Activated CD4-positive, alpha-beta T cell treated with anti-CD3 and anti-CD28 coated beads for 24 hours (primary cell): ENCODE data around the gene SEC61B.
"Not testable (repeated sequence)": the region's sequence is repeated elsewhere in the genome, so short reads cannot be mapped to it uniquely, and the experiment has no call there.

Experiments used
- DNase-seq, 2 donors: peaks; one replicate each; pipeline ENCODE4 v3.0.0-alpha.2; 2020; ENCODE audit warnings: low read depth in 2 of 2

Gene SEC61B

DNA sequence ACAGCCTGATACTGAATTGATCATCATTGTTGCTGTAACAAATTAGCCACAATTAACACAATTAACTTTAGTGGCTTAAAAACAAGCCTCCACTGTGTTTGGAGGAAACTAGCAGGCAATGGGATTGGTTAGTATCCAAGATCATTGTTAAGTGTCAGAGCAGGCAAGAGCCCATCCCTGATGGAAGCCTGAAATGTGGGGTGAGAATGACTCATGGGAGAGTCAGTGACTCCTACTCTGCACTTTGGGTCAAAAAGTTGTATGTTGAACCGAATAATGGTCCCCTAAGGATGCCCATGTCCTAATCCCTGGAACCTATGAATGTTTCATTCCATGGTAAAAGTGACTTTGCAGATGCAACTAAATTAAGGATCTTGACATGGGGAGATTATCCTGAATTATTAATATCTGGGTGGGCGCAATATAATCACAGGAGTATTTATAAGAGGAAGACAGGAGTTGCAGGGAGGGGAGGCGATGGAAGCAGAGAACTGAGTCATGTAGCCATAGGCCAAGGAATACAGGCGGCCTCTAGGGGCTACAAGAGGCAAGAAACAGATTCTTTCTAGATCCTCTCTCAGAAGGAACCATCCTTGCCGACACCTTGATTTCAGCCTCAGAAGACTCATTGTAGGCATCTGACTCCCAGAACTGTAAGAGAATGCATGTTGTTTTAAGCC, 29.2 kb upstream of the SEC61B start:
- no peak for DNase-seq

DNA sequence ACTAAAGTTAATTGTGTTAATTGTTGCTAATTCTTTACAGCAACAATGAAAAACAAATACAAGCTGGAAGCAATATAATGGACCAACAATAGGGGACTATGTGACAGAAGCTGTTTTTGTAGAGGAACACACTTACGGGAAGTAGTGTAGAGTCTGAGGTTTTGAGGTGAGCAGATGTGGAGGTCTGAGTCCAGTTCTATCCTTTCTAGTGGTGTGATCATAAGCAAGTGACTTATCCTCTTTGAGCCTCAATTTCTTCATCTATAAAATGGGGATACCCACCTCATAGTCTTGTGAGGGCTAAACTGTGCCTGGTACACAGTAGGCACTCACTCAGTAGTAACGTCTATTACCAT, 28.6 kb upstream of the SEC61B start:
- DNase-seq = no peak

DNA sequence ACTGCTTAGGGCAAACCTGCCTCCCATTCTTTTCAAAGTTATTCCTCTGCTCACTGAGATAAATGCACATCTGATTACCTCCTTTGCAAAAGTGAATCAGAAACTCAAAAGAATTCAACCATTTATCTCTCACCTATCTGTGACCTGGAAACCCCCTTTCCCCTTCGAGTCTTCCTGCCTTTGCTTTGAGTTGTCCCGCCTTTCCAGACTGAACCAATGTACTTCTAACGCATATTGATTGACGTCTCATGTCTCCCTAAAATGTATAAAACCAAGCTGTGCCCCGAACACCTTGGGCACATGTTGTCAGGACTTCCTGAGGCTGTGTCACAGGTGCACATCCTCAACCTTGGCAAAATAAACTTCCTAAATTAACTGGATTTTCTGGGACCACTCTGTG, 25.6 kb upstream of the SEC61B start:
- not testable (repeated sequence) for DNase-seq

DNA sequence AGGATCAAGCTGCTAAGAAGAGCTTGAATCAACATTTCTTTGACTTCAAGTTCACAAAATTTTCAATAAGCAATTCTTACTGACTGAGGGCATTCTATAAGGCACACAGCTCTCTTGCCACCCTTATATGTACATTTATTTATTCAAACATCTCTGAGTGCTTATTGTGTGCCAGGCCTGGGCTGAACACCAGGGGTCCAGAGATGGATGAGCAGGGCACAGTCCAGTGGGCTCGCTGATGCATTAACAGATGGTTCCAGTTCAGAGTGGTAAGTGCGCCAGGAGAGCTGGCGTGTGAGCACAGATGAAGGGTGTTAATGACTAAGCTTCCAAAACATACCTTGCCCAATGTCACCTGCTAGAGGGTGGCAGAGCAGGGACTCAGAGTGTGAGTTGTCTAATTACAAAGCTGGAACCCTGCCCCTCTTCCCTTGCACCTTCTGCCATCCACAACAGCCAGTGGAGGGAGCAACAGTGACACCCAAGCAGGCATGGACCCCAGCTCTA, 24.9 kb upstream of the SEC61B start:
- DNase-seq = no peak

DNA sequence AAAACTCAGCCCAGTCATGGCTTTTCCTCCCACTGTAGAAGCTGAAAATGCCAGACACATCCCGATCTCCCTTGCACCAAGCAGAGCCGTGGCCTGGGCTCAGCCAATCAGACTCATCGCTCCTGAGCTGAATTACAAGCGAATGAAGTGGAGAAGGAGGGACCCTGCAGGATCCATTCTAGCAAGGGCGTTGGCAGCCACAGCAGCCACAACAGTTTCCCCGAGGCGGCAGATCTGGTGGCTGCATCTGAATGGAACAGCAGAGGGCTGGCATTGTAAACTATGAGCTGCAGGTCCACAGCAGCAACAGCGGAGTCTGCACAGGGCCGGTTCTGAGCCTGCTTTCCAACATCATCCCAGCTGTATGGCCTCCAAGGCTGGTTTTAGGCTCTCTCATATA, 24.1 kb upstream of the SEC61B start:
- DNase-seq = no peak

DNA sequence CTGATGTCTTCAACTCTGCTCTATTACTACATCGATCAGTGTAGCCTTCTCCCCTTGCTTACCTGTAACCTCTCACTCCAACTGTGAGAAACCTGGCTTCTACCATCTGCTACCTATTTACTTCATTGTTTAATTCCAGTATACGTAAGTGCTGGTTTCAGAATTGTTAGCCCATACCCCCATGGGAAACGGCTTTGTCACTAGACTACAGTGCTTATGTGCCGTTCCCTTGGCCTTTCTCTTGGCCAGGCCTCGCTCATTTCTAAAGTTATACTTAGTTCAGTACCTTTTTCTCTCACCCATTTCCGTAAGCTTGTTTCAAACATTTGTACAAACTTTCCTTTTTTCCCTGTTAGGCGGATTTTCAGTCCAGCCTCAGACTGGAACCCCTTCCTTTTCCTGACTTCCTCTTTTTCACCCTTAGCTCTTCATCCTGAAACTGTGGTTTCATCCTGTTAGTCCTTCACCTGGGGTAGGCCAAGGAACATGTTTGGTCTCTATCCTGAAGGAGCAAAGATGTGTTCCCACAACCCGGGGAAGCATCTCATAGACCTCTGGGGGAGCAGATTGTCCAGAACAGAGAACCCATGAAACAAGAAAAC, 22.0 kb upstream of the SEC61B start:
- no peak for DNase-seq

DNA sequence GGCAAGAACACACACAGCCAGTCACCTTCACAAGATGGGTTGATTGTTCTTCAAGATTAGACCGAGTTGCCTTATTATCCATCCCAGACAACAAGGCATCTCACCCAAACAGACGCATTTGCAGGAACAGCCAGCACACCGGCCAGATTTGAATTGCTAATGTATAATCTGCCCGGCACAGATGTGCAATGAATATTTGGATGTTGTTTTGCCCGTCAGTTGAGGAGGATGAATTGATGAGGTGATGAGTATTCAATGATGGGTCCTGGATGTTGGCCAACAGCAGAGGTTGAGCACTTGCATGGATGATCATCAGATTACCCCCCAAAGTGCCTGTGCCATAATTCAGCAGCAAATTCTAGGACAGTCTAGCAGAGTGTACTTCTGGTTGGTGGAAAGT, 20.5 kb upstream of the SEC61B start:
- DNase-seq = no peak

DNA sequence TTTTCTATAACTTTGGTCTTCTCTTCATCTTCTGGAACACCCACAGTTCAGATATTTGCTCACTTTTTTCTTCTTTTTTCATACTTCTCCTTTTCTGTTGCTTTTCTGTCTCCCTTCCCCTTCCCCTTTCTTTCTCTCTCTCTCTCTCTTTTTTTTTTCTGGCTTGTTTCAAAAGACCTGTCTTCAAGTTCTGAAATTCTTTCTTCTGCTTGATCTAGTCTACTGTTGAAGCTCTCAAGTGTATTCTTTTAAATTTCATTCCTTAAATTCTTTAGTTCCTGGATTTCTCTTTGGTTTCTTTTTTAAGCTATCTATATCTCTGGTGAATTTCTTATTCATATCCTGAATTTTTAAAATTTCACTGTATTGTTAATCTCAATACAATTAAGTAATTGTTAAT, 11.5 kb upstream of the SEC61B start:
- DNase-seq = no peak

DNA sequence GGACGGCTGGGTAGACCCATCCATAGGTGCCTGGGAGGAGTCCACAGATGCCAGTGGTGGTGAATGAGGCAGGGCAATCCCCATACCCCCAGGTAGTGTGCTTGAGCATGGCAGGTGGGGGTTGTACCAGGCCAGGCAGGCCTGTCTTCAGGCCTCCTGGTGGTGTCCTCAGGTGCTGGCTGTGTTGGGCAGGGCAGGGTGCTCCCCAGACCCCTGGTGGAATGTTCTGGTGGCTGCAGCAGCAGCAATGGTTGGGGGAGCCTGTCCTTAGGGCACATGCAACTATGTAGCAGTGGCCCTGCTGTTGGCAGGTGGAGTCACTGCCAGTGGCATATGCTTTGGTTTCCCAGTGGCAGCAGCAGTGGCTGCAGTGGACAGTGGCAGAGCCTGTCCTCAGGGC, 10.3 kb upstream of the SEC61B start:
- no peak for DNase-seq

DNA sequence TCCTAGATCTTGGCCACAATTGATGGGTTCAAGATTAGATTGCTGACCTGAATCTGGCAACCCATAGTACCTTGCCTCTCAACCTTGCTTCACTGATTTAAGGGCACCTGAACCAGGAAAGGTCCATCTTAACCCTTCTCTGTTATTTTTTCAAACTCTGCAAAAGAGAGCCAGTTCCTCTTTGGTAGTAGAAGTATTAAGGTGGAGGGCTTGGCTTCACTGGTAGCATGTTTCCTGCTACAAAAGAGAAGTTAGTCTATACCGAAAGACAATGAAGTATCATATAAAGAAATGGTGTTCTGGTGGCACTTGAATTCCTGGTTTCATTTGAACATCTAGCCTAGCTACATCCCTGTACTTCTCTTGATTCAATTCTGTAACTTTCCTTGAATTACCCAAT, 8.9 kb upstream of the SEC61B start:
- DNase-seq = no peak

DNA sequence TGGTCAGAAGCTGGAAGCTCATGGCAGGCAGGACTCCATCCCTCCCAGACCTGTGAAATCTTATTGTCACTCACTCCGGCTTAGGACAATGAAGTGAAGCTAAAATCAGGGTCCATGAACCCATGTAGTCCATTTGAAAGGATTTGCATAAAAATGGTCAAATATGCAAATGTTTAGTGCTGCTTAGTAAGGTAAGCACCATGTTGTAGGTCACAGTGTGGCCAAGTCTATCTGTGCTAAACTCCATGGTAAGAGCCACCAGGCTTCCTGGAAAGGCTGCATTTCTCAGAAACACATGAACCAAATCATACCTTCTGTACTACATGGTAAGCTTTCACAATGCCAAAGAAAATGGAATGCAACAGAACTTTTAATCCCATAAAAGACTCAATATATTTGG, 6.0 kb upstream of the SEC61B start:
- no peak for DNase-seq

DNA sequence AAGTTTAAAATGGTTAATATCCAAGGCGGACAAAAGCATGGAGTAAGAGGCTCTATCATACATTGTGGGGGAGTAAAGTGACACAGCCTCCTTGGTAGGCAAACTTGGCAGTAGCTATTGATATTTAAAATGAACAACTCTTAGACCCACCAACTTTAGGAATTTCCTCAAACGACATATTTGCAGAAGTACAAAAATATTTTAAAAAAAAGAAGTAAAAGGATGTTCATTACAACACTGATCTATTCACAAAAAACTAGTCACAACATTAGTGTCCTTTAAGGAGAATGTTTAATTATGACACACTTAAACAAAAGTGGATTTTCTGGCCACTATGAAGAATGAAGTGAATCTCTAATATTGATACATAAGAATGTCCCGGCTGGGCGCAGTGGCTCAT, 2.1 kb upstream of the SEC61B start:
- no peak for DNase-seq

DNA sequence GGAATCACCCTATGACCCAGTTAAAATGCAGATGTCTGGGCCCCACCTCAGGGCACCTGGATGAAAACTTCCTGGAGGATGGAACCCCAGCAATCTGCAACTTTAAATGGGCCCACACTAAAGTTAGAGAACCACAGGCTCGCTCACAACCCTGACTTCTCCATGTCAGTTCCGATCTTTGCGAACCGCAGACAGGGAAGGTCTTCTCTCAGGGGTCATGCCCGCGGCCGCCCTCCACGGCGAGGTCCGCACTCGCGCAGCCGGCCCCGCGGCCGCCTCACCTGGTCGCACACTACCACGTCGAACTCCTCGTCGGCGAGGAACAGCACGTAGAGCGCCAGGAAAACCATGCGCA, 839 bp upstream of the SEC61B start:
- no peak for DNase-seq

DNA sequence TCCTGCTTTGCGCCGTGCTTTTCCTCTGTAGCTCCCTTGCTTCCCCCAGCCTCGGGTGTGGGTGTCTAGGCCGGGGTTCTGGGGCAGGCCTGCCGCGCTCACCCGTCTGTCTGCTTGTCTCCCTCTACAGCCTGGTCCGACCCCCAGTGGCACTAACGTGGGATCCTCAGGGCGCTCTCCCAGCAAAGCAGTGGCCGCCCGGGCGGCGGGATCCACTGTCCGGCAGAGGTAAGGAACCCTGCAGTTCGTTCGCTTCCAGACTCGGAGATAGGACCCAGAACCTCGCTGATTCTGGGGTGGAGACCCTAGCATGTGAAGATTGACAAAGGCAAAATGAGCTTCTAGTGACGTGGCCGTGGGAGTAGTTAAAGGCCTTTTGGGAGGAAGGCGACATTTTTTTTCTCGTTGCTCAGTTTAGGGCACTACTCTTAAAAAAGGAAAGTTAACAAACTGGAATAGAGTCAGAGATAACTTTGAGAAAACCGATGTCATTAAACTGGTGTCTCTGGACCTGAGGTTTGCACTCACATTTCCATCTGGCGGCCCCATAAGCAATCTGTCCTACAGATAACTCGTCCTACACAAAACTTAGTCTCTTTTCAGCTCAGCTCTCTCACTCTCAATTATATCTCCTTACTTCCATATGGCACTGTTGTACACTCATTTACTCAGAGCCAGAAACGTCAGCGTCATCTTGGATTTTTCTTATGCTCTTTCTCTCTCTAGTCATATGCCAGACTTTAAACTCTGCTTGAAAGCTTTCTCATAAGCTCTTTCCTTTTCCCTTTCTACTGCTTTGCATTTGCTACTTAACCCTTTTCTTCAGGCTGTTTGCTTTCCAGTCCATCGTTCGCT, 561 bp downstream of the SEC61B start:
- DNase-seq = no peak

DNA sequence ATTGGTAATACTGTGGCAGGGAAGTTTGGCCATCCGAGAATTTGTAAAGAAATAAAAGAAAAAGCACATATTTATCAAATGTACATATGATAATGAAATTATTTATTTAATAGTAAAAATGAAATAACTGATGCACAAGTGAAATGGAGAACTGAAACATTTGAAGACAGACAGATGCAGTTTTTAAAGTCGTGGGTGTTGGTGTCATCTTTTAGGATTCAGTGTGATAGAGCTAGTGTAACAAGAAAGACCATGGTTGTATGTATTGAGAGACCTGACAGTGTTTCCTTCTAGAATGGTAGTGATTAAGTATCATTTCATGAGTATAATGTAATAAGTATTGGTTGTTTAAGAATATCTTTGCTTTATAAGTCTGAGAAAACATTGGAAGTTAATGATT, 2.4 kb downstream of the SEC61B start:
- DNase-seq = no peak

DNA sequence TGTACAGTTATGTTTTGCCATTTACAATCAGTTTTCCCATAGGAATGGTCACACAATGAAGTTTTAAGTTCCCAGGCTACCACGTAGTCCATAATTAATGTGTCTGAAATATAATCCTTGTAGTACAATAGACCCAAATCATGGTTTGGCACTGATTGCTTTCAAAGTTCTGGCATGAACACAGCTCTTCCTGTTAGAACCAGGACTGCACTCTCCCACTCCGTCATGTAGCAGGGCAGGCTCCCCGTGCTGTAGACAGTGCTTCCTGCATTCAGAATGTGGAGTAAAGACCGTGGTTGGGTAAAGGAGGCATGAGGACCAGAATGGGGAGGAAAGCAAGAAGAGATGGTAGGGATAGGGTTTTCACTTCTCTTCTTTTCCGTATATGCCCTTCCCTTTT, 4.0 kb downstream of the SEC61B start:
- DNase-seq = no peak

DNA sequence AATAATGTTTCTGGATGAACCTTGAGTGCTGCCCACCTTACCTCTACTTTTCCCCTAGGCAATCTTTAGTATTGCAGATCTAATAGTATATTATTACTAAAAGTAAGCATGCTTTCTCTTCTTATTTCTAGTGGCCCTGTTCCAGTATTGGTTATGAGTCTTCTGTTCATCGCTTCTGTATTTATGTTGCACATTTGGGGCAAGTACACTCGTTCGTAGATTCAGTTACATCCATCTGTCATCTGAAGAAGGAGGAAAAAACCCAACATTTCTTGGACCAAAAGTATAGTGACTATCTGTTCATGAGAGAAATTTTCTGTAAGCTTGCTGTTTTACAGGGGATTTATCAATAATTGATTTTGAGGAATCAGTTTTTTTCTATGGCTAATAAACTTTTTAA, 8.1 kb downstream of the SEC61B start:
- no peak for DNase-seq

DNA sequence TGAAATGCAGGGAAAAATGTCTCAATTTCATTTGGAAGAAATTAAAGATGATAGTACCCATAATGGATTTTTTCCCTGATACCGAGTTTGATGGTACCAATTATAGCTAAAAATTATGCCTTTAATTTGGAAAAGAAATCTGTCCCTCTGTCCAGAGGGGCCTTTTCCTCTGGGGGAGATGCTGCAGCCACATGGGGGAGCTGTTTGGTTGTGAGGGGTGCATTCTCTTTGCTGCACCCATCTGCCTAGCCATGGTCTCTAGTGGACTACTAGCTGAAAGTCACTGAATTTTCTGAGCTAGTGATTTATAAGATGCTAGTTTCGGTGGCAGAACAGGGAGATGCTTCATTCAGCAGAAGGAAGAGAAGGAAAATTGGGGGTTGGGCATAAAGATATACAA, 9.6 kb downstream of the SEC61B start:
- peak in 1 of 2 donors; percentile 24 for DNase-seq

DNA sequence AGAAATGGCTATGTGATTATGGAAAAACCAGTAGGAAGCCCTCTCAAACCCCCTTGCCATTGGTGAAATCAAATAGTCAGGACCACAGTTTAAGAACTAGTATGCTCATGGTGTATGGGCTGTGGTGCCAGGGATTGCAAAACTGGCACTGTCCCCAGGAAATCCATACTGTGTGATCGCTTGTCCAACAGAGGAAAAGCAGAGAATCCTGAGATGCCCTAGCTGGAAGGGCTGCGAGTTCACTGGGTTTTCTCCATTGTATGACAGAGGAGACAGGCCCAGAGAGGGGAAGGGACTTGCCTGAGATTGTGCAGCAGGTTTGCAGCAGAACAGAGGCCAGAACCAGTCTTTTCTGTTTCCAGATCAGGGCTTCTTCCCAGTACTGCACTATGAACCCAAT, 12.5 kb downstream of the SEC61B start:
- DNase-seq = no peak

DNA sequence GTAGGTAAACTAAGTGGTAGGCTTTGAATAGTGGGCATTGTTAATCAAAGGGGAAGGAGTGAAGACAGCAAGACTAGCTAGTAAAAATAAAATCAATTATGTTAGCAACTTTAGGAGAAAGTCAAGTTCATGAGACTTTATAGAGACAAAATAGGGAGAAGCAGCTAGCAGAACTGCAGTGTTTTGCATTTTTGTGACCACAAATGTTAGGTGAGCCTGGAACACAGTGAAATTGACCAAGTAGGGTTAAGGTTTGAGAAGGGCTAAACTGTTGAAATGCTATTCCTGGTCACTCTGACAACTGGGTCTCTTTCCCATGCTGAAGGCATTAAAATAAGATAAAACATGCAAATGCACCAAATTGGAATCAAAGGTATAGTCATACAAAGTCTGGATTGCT, 13.0 kb downstream of the SEC61B start:
- DNase-seq = no peak

DNA sequence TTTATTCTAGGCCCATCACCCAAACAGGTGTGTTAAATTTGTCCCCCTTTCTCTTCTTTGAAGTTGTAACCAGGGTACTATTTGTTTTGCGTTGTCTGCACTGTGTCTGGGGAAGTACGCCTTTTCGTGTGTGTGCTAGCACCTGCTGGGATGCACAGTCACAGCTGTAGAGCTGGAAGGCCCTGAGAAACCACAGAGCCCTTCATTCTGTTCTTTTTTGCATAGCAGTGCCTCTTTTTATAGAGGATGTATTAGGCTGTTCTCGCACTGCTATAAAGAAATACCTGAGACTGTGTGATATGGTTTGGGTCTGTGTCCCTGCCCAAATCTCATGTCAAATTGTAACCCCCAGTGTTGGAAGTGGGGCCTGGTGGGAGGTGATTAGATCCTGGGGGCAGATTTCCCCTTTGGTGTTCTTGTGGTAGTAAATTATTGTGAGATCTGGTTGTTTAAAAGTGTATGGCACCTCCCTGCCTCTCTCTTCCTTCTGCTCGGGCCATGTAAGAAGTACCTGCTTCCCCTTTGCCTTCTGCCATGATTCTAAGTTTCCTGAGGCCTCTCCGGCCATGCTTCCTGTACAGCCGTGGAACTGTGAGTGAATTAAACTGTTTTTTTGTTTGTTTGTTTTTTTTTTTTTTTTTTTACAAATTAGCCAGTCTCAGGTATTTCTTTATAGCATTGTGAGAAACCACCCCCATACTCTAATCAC, 14.0 kb downstream of the SEC61B start:
- no peak for DNase-seq

DNA sequence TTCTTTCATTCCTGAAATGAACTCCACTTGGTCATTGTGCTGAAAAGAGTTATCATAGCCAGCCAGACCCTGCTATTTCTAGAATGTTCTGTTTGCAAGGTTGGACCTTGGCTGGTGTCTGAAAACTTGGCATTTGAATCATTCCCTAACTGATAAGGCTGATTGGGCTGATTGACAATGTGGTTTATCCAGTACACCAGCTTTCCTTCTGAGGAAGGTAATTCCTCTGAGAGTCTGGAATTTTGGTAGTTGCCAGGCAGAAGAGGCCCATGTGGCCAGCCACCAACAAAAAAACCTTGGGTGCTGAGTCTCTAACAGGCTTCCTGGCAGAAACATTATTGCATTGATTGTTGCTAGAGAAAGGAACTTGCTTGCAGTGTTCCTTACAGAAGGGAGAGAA, 15.3 kb downstream of the SEC61B start:
- no peak for DNase-seq
